SK-N-SH (cell line): ENCODE measurements around the gene RCBTB2. TPM values are rescaled to one million over a fixed set of nuclear protein-coding genes. Genes with fewer than 3 reads are reported as not detected.

Experiments used
- CTCF ChIA-PET: fragments of 300-600, 350-600 bp; formaldehyde crosslinking; extraction: SDS; loops from one replicate; lab custom pipeline; 2021; lab: Yijun Ruan, JAX
- POLR2A ChIA-PET: fragments of 350-600 bp; sonication (Branson Sonifier 250); formaldehyde crosslinking; extraction: SDS; loops from one replicate; lab custom pipeline; 2020; ENCODE audit warnings: antibody characterized with exemption, inconsistent platforms; lab: Yijun Ruan, JAX
- DNase-seq: peaks from one replicate; pipeline ENCODE4 v3.0.0; 2012
- H2AFZ ChIP-seq: fragments of 200-600 bp; sonication (generic); 2 replicates; pipeline ENCODE4 v1.8.1; 2016; ENCODE audit warnings: antibody characterized with exemption, mild to moderate bottlenecking, low read depth
- H3F3A ChIP-seq: fragments of 200-600 bp; sonication (generic); replicated peaks from 2 replicates; pipeline ENCODE3; 2016; ENCODE audit warnings: antibody characterized with exemption, mild to moderate bottlenecking; ENCODE audit not compliant: insufficient read depth
- H3K27ac ChIP-seq, 2 experiments: fragments of 200-500 bp in 1 of 2; fragments of 200-600 bp in 1 of 2; sonication (Bioruptor generic) in 1 of 2; sonication (generic), shearing (Covaris generic) in 1 of 2; 2 replicates each; pipeline versions ENCODE4 v1.5.1 to v1.6.1; 2014 to 2016; ENCODE audit warnings: low read depth in 2 of 2, inconsistent platforms in 1 of 2, low read length in 1 of 2, mild to moderate bottlenecking in 1 of 2, mixed read lengths in 1 of 2
- H3K27me3 ChIP-seq: fragments of 200-600 bp; sonication (generic), shearing (Covaris generic); 2 replicates; pipeline ENCODE4 v1.6.1; 2016; ENCODE audit warnings: mixed run types; ENCODE audit not compliant: insufficient read depth
- H3K36me3 ChIP-seq, 2 experiments: fragments of 200-500 bp in 1 of 2; fragments of 200-600 bp in 1 of 2; sonication (Bioruptor generic) in 1 of 2; sonication (generic) in 1 of 2; replicated peaks in 1 of 2; 2 replicates each; pipeline versions ENCODE3 to v1.5.1; 2014 to 2016; ENCODE audit warnings: low read length in 1 of 2, mild to moderate bottlenecking in 1 of 2; ENCODE audit not compliant: insufficient read depth in 2 of 2, control insufficient read depth in 1 of 2
- H3K4me1 ChIP-seq, 2 experiments: fragments of 200-500 bp in 1 of 2; fragments of 200-600 bp in 1 of 2; sonication (Bioruptor generic) in 1 of 2; sonication (generic), shearing (Covaris generic) in 1 of 2; 2 replicates each; pipeline versions ENCODE4 v1.5.1 to v1.6.1; 2014 to 2016; ENCODE audit warnings: low read depth in 1 of 2, low read length in 1 of 2, mixed run types in 1 of 2; ENCODE audit not compliant: insufficient read depth in 2 of 2, control insufficient read depth in 1 of 2
- H3K4me2 ChIP-seq: fragments of 200-600 bp; sonication (generic), shearing (Covaris generic); 2 replicates; pipeline ENCODE4 v1.6.1; 2017; ENCODE audit warnings: mixed run types
- H3K4me3 ChIP-seq, 2 experiments: fragments of 200-500 bp in 1 of 2; fragments of 200-600 bp in 1 of 2; sonication (Bioruptor generic) in 1 of 2; sonication (generic), shearing (Covaris generic) in 1 of 2; 2 replicates each; pipeline versions ENCODE4 v1.5.1 to v1.8.1; 2014 to 2016; ENCODE audit warnings: low read depth in 2 of 2, inconsistent platforms in 1 of 2, low read length in 1 of 2, mild to moderate bottlenecking in 1 of 2, mixed read lengths in 1 of 2, moderate library complexity in 1 of 2
- H3K79me2 ChIP-seq: fragments of 200-600 bp; sonication (generic); 2 replicates; pipeline ENCODE4 v1.8.1; 2017; ENCODE audit warnings: mild to moderate bottlenecking; ENCODE audit not compliant: insufficient read depth
- H3K9ac ChIP-seq: fragments of 200-600 bp; sonication (generic); 2 replicates; pipeline ENCODE4 v1.6.1; 2017; ENCODE audit warnings: mixed run types
- H3K9me2 ChIP-seq: fragments of 200-600 bp; sonication (generic); 2 replicates; pipeline ENCODE4 v1.6.1; 2017; ENCODE audit warnings: mixed run types
- H3K9me3 ChIP-seq: fragments of 200-600 bp; sonication (generic); 2 replicates; pipeline ENCODE4 v1.6.1; 2017; ENCODE audit warnings: mixed run types, mild to moderate bottlenecking, moderate library complexity
- H4K20me1 ChIP-seq: fragments of 200-600 bp; sonication (generic); 2 replicates; pipeline ENCODE4 v1.6.1; 2017; ENCODE audit warnings: mild to moderate bottlenecking, mixed run types; ENCODE audit not compliant: insufficient read depth
- CHD2 ChIP-seq: fragments of 150-350 bp; IDR thresholded peaks from 2 replicates; pipeline ENCODE4 v1.6.1; 2018; ENCODE audit warnings: low read length; ENCODE audit not compliant: partially characterized antibody
- ELF1 ChIP-seq: IDR thresholded peaks from 2 replicates; pipeline ENCODE4 v1.4.0; 2012
- EZH2phosphoT487 ChIP-seq: fragments of 200-600 bp; sonication (generic); IDR thresholded peaks from 2 replicates; pipeline ENCODE4 v1.6.1; 2017; ENCODE audit warnings: low read depth, mixed run types, mild to moderate bottlenecking, antibody characterized with exemption, moderate library complexity, borderline replicate concordance
- GABPA ChIP-seq: IDR thresholded peaks from 2 replicates; pipeline ENCODE4 v1.4.0; 2012; ENCODE audit warnings: low read depth, mild to moderate bottlenecking
- GATA2 ChIP-seq: sonication (generic); formaldehyde crosslinking; IDR thresholded peaks from 2 replicates; pipeline ENCODE4 v1.5.0; 2020; ENCODE audit warnings: mild to moderate bottlenecking, missing genetic modification reagents
- MXI1 ChIP-seq: IDR thresholded peaks from 2 replicates; pipeline ENCODE4 v1.6.1; 2012; ENCODE audit warnings: mild to moderate bottlenecking, low read depth, low read length, improper control_type of control experiment
- PBX3 ChIP-seq: IDR thresholded peaks from 2 replicates; pipeline ENCODE4; 2012
- RCOR1 ChIP-seq: fragments of 150-350 bp; IDR thresholded peaks from 2 replicates; pipeline ENCODE4 v1.6.1; 2017; ENCODE audit warnings: antibody characterized with exemption, low read length
- REST ChIP-seq: IDR thresholded peaks from 2 replicates; pipeline ENCODE4 v1.6.1; 2012; ENCODE audit warnings: mild to moderate bottlenecking, low read depth, low read length, moderate library complexity
- SMC3 ChIP-seq: IDR thresholded peaks from 2 replicates; pipeline ENCODE4 v1.6.1; 2012; ENCODE audit warnings: low read depth, low read length, improper control_type of control experiment
- TEAD4 ChIP-seq: IDR thresholded peaks from 2 replicates; pipeline ENCODE4 v1.4.0; 2012; ENCODE audit warnings: mild to moderate bottlenecking, borderline replicate concordance; ENCODE audit not compliant: insufficient read depth
- USF1 ChIP-seq: IDR thresholded peaks from 2 replicates; pipeline ENCODE4 v1.4.0; 2012; ENCODE audit warnings: low read depth, borderline replicate concordance
- YY1 ChIP-seq: IDR thresholded peaks from 2 replicates; pipeline ENCODE4 v1.4.0; 2012; ENCODE audit warnings: low read depth, mild to moderate bottlenecking
- ZBTB33 ChIP-seq: IDR thresholded peaks from 2 replicates; pipeline ENCODE4 v1.4.0; 2012; ENCODE audit warnings: low read depth, borderline replicate concordance
- WGBS: methylation state at CpG from one replicate; pipeline ENCODE4 v1.1.6; 2017; ENCODE audit warnings: low lambda C conversion rate; 5-methylcytosine and 5-hydroxymethylcytosine counted together
- polyA plus RNA-seq, 3 experiments: library from polyadenylated mRNA; depleted of rRNA; stranded (reverse); fragments of >200 nt; gene quantifications; 2 replicates each; pipeline ENCODE4 v1.2.3, GENCODE V29; 2012

Gene RCBTB2
- polyA plus RNA-seq, 1 of the 3 experiments (the other 2 are of a cell fraction) = 2.8 TPM

GRCh38 chr13:48527955-48528354 is 4.9 kb downstream of the RCBTB2 start:
- TF ChIP-seq EZH2phosphoT487 = no peak
- no peak for TF ChIP-seq PBX3
- TF ChIP-seq REST = no peak
- no peak for TF ChIP-seq ELF1
- no peak for TF ChIP-seq GABPA
- Histone ChIP-seq H3F3A (peaks cover 3% of the 10 kb centered on the region), H2AFZ (no peak overlapping the region), H3K4me1 (peaks cover 0 to 5% of the 10 kb centered on the region in 2 experiments; a peak in 1 of 4 replicates), H3K4me2 (no peak overlapping the region), H3K9ac (no peak overlapping the region), H3K36me3 (peaks cover 0 to 3% of the 10 kb centered on the region in 2 experiments), H3K27me3 (no peaks in the 10 kb centered on the region), H4K20me1 (no peaks in the 10 kb centered on the region), H3K9me2 (no peaks in the 10 kb centered on the region; the same call in 1 of the 2 replicates), H3K27ac (no peak overlapping the region), H3K9me3 (no peaks in the 10 kb centered on the region), H3K79me2 (no peaks in the 10 kb centered on the region), H3K4me3 (no peak overlapping the region)
- no peak for DNase-seq
- POLR2A ChIA-PET = no interaction called here
- 76% methylated on average over 2 of the region's 2 CpGs for WGBS
- CTCF ChIA-PET = interaction anchor here (1.7 kb wide), 1 partner anchor 193 kb away, joined by 3 read pairs; no protein-coding TSS in a partner anchor

- H3K4me3 ChIP-seq = no peak overlapping the region
- H3K79me2 ChIP-seq = no peaks in the 10 kb centered on the region
- no peak for TF ChIP-seq CHD2
- TF ChIP-seq MXI1 = no peak
- TF ChIP-seq USF1 = no peak
- no peak for TF ChIP-seq YY1
- TF ChIP-seq TEAD4 = no peak
- TF ChIP-seq GABPA = no peak
- TF ChIP-seq RCOR1 = no peak
- no peak for TF ChIP-seq SMC3
- no peak for TF ChIP-seq GATA2 (CRISPR knock-in tag)
- no peak for TF ChIP-seq ZBTB33
- peaks cover 3% of the 10 kb centered on the region for H3F3A ChIP-seq
- H3K9me2 ChIP-seq = no peaks in the 10 kb centered on the region; the same call in 1 of the 2 replicates
- no peak for DNase-seq
- H3K4me1 ChIP-seq = no peaks in the 10 kb centered on the region
- H3K9me3 ChIP-seq = no peaks in the 10 kb centered on the region
- no peaks in the 10 kb centered on the region for H4K20me1 ChIP-seq
- ChIA-PET CTCF (interaction anchor here (1.4 kb wide), 1 partner anchor 243 kb away, joined by 3 read pairs; no protein-coding TSS in a partner anchor), POLR2A (no interaction called here)
- H3K9ac ChIP-seq = no peak overlapping the region
- no peak overlapping the region for H3K27ac ChIP-seq
- WGBS = 93% methylated on average over 10 of the region's 10 CpGs
- peaks cover 0 to 3% of the 10 kb centered on the region in 2 experiments for H3K36me3 ChIP-seq
- H3K27me3 ChIP-seq = no peaks in the 10 kb centered on the region
- no peak overlapping the region for H2AFZ ChIP-seq
- H3K4me2 ChIP-seq = no peak overlapping the region
These were observed 6.6 kb downstream of the RCBTB2 start for GRCh38 chr13:48526286-48526685.
